ENCODE measurements around the gene LYZL1.
A peak's percentile ranks its signal among the peaks of the same experiment; 100 is the strongest.
"Not testable (repeated sequence)": the region's sequence is repeated elsewhere in the genome, so short reads cannot be mapped to it uniquely, and the experiment has no call there.

LYZL1 gene

GRCh38 chr10:29259498-29259897 lies 29.4 kb upstream of the LYZL1 start:
- DNase-seq = no peak

GRCh38 chr10:29263506-29263905 lies 25.4 kb upstream of the LYZL1 start:
- DNase-seq = no peak

- no peak for DNase-seq
These were observed 23.6 kb upstream of the LYZL1 start for GRCh38 chr10:29265210-29265768.

GRCh38 chr10:29266641-29267040 lies 22.2 kb upstream of the LYZL1 start:
- DNase-seq = peak in 20 of 56 donors; percentile 1 to 65 (median 16)

- no peak for DNase-seq
These were observed 20.9 kb upstream of the LYZL1 start for GRCh38 chr10:29268011-29268410.

- no peak for DNase-seq
These were observed 19.4 kb upstream of the LYZL1 start for GRCh38 chr10:29269486-29269885.

- no peak for DNase-seq
These were observed 18.0 kb upstream of the LYZL1 start for GRCh38 chr10:29270883-29271282.

GRCh38 chr10:29271877-29272276 lies 17.0 kb upstream of the LYZL1 start:
- no peak for DNase-seq

GRCh38 chr10:29273478-29273877 lies 15.4 kb upstream of the LYZL1 start:
- no peak for DNase-seq

GRCh38 chr10:29276251-29276850 lies 12.5 kb upstream of the LYZL1 start:
- no peak for DNase-seq

GRCh38 chr10:29277296-29277695 lies 11.6 kb upstream of the LYZL1 start:
- DNase-seq = no peak

- no peak for DNase-seq
These were observed 8.9 kb upstream of the LYZL1 start for GRCh38 chr10:29279779-29280487.

- DNase-seq = no peak
These were observed 8.4 kb upstream of the LYZL1 start for GRCh38 chr10:29280488-29280840.

- DNase-seq = no peak
These were observed 3.2 kb upstream of the LYZL1 start for GRCh38 chr10:29285624-29286051.

GRCh38 chr10:29287635-29288034 lies 1.2 kb upstream of the LYZL1 start:
- no peak for DNase-seq

- DNase-seq = not testable (repeated sequence)
These were observed 2.7 kb downstream of the LYZL1 start for GRCh38 chr10:29291561-29291960.

- DNase-seq = not testable (repeated sequence)
These were observed 3.5 kb downstream of the LYZL1 start for GRCh38 chr10:29292406-29292805.

- no peak for DNase-seq
These were observed 6.9 kb downstream of the LYZL1 start for GRCh38 chr10:29295813-29296212.

- no peak for DNase-seq
These were observed 8.8 kb downstream of the LYZL1 start for GRCh38 chr10:29297678-29298077.

- no peak for DNase-seq
These were observed 12.6 kb downstream of the LYZL1 start for GRCh38 chr10:29301359-29301910.

GRCh38 chr10:29302499-29302898 lies 13.6 kb downstream of the LYZL1 start:
- no peak for DNase-seq

GRCh38 chr10:29304264-29304994 lies 15.6 kb downstream of the LYZL1 start:
- DNase-seq = peak in 46 of 56 donors; percentile 8 to 77 (median 48)

All from nucleus accumbens (tissue), 56 donors.